T-helper 2 cell treated with Interferon-gamma antibody and Interleukin-4, amounts not matched to agents 100 ng/mL and 5 ng/mL, for 36 hours (primary cell): ENCODE data around the gene CFAP90. TPM values are rescaled to one million over a fixed set of nuclear protein-coding genes. Genes with fewer than 3 reads are reported as not detected.

ENCODE experiments used
- intact Hi-C: fragments of 100-400 bp; cut with micrococcal nuclease; formaldehyde crosslinking; loops from one replicate; pipeline ENCODE4 v1.15.1; 2023
- total RNA-seq: library from RNA; stranded (reverse); gene quantifications from 2 replicates; pipeline ENCODE4 v1.2.3, GENCODE V29; 2022

CFAP90 gene, protein sequence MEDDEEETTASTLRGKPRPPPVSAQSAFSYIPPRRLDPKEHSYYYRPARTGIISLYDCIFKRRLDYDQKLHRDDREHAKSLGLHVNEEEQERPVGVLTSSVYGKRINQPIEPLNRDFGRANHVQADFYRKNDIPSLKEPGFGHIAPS
- not detected in 2 replicates for total RNA-seq

DNA sequence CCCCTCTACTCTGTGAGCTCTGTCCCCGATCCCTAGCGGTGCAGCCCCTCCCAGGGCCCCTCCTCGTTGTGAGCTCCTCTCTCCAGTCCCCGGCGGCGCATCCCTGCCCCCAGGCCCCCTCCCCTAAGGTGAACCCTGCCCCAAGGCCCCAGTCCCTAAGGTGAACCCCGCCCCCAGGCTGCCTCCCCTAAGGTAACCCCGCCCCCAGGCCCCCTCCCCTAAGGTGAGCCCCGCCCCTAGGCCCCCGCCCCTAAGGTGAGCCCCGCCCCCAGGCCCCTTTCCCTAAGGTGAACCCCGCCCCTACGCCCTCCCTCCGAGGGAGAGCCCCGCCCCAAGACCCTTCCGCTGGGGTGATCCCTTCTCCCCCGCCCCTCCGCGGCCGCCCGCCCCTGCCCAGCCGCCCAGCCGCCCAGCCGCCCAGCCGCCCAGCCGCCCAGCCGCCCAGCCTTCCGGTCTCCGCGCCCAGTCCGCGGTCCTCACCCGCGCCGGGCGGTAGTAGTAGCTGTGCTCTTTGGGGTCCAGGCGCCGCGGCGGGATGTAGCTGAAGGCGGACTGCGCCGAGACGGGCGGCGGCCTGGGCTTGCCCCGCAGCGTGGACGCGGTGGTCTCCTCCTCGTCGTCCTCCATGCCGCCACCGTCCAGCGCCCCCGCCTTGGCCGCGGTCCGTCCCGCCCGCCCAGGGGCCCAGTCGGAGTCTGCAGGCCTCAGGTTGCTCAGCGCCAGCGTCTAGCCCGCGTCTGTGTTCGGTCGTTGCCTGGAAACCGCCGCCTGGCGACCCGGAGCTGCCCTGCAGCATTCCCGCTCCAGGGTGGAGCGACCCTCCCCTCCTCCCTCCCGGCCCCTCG, at the start of gene CFAP90:
CFAP90 (minus strand) TSS at position 739 of the 845 bp plus-strand sequence; CDS start at position 627, 112 bp downstream.
- intact Hi-C loops = loop anchor here (10.0 kb wide), 3 partner anchors 1086 to 1476 kb away; partner anchors contain the start of gene MED10

DNA sequence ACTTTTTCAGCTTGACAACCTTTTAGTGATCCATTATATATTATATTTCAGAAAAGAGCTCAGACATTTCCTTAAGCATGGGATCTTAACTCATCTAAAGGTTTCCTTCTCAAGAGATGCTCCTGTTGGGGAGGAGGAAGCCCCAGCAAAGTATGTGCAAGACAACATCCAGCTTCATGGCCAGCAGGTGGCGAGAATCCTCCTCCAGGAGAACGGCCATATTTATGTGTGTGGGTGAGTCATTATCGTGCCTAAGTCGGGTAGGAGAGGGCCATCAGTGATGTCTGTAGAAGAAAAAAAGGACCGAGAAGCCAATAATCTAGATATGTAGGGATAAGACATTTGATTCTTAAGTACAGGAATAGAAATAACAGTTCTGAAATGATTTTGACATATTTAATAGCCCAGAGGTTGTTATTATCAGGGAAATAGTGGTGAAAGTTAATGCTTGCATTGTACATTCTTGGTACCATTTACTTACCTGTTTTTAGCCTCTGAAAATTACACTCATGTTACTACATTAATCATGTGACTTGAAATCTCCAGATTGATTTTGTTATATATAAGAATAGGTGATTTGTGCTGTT, 46.2 kb upstream of the CFAP90 start:
- intact Hi-C loops = no loop called here

DNA sequence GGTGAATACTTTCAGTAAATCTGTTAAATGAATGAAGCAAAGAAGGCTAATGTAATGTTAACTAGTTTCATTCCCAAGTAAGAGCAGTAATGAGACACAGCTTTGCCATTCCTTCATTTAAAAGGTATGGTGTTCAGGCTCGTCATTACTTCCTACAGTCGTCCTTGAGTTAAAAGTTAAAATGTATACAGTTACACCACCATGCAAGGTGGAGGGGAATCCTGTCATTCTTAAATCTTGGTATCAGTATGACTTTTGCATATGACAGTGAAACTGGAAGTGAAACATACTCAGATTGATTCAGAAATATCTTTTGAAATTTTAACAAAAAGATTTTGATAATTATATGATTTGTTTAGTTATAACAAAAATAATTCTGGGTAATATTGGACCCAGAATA, 43.9 kb upstream of the CFAP90 start:
- intact Hi-C loops = loop anchor here (5.0 kb wide), 1 partner anchor 38 kb away; no protein-coding TSS in a partner anchor

DNA sequence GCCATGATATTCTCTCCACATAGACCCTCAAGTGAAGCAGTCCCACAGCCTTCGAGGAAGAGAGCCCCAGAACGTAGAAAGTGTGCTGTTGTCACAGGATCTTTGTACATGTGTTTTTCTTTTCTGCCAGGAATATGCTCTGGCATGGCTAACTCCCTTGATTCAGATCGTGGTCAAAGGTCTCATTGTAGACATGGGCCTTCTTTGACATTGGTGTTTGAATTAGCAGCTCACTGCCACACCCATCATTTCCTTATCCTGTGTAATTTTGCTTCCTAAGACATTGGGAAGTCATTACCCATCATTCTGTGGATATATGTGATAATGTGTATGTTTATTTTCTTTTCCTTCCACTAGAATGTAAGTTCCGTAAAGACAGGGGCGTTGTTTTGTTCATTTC, 43.5 kb upstream of the CFAP90 start:
- intact Hi-C loops = loop anchor here (5.0 kb wide), 1 partner anchor 37 kb away; no protein-coding TSS in a partner anchor

DNA sequence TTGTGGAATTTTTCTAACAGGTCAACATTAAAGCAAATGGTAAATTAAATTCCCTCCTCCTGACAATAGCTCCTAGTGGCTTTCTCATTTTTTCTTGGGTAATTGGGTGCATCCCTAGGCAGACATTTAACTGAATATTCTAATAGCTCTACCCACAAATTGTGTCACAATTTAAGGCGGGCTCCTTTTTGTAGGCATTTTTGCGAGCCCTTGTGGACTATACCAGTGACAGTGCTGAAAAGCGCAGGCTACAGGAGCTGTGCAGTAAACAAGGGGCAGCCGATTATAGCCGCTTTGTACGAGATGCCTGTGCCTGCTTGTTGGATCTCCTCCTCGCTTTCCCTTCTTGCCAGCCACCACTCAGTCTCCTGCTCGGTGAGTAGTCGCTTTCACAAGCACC, 38.0 kb upstream of the CFAP90 start:
- intact Hi-C loops = no loop called here

DNA sequence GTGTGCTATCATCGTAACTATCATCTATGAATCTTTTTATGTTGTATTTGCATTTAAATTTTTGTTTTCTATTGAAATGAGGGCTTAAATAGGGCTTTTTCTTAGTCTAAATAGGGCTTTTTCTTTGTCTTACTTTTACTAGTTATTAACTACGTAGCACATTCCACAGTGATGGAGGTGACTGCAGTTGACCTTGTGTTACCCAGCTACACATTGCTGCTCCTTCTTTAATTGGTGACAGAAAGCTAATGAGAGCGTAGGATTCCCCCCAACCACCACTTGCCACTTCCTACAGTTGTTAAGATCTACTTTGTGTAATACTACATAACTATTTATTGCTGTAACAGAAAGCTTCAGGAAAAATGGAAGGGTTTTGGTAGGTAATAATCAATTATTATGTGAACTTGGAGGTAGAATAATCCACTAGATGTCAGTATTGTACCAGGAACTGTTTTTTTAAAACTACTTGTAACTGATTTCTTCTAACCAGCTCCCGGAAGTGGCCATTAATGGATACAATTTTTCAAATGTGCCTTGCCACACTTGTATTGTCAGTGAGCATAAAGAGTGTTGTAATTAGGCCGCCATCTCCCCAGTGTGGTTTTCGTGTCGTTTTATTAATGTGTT, 36.0 kb upstream of the CFAP90 start:
- intact Hi-C loops = no loop called here

DNA sequence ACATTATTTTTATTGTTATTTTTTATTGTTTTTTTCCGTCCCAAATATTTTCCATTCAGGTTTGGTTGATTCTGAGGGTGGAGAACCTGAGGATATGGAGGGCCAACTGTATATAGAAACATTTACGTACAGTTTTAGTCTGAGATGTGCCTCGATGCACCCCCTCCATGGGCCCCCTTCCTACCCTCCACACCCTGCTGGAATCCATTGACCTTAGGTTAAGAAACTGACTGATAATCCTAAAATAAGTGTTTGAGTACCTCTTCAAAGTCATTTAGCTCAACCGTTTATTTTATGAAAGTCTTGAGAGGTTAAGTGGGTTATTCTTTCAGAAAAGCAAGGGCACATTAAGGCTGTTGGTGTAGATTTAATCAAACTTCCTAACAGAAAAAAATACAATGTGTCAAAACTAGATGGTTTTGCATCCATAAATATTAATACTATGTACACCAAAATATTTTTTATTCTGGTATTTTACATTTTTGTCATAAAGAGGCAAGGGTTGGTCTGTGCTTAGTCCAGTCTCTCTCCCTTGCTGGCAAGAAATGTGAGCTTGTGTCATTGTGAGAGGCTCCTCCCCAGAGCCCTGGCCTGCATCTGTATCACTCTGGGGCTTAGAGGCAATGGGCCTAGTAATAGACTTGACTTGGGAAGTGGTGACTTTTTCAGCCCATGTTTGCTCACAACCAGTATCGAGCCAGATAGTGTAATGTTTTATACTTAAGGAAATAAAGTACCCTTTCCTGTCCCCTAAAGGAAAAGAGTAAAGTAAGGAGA, 33.7 kb upstream of the CFAP90 start:
- intact Hi-C loops = no loop called here

DNA sequence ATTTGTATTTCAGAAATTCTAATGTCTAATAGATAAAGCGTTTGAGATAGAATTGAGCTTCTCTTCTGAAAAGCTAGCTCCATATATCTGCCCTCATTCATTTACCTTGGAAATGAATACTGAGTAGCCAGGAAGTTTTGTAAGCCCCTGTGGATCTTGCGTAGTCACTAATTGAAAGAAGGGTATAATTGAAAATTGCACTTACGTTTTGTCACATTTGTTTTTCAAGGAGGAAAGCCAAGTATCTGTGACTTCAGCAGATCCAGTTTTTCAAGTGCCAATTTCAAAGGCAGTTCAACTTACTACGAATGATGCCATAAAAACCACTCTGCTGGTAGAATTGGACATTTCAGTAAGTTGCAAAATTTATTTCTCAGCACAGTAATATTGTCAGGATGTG, 32.0 kb upstream of the CFAP90 start:
- intact Hi-C loops = no loop called here

DNA sequence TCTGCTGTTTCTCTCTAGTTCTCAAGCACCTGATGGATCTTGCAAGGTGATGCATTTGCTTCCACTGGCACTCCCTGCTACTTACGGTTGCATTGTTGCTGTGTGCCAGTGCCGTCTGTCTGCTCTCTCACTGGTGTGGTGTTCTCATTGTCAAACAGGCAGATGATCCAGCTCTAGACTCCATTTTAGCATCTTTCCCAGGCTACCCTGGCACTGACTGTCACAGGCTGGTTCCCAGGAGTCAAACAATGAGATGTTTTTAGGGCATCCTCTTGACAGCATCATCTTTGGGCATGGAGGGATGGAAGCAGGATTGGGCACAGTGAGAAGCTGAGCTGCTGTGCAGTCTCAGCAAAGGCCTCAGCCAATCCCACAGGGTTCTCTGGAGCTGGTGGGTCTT, 30.9 kb upstream of the CFAP90 start:
- intact Hi-C loops = no loop called here

DNA sequence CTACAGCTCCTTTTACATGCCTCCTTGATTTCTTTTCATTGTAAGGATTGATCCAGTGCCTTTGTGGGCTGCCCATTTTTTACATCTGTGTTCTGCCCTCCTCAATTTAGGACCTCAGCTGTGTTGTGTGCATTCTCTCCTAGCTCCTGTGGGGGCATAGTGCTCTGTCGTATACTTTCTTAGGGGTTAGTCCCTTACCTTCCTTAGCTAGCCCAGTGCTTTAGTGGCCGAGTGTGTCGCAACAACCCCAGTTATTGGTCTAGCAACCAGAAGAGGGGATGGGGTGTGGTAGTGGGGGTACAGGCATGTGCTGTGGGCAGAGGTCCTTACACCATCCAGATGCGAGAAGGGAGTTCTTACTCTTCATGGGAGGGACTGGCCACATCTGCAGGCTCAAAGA, 30.2 kb upstream of the CFAP90 start:
- intact Hi-C loops = no loop called here

DNA sequence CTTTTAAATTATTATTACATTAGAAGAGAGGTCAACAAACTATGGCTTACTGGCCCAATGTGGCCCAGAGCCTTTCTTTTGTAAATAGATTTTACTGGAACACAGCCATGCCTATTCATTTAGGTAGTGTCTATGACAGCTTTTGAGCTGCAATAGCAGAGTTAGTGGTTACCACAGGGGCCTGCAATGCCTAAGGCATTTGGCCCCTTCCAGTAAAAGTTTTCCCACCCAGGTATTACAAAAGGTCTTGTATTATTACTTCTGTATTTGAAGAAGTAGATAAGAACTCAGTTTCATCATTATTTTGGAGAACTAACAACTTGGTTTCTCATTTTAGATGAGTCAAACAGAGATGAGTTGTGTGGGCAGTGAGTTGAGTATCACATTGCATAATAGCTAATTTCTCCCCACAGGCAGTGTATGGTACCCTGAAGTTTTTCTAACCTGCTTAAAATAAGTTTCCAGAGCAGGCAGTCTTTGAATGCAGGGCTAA, 27.5 kb upstream of the CFAP90 start:
- intact Hi-C loops = no loop called here

DNA sequence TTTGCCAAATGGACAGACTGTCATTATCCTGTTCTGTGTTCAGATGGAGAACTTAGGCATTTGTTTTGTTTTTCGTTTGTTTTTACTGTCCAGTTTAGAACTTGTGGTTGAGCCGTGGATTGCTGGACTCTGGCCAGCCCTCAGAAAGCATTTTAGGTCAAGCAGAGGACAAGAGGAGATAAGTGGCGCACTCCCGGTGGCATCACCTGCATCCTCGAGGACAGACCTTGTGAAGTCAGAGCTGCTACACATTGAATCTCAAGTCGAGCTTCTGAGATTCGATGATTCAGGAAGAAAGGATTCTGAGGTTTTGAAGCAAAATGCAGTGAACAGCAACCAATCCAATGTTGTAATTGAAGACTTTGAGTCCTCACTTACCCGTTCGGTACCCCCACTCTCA, 26.9 kb upstream of the CFAP90 start:
- intact Hi-C loops = no loop called here

DNA sequence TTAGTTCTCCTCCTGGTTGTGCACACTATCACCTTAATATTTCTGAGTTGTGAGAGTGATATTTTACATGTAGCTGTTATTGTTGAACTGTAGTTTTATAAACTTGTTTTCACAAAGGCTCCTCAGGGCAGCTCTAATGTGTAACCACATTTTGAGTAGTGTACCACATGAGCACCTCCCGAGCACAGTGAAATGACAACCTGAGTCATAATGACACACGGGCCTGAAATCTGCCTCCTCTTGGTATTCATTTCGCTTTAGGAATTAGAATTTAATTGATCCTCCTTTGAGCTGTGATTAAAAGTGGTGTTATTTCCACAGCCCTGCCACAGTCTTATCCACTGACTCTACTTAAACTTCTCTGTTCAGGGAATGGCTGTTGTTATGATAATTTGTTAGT, 25.9 kb upstream of the CFAP90 start:
- intact Hi-C loops = no loop called here

DNA sequence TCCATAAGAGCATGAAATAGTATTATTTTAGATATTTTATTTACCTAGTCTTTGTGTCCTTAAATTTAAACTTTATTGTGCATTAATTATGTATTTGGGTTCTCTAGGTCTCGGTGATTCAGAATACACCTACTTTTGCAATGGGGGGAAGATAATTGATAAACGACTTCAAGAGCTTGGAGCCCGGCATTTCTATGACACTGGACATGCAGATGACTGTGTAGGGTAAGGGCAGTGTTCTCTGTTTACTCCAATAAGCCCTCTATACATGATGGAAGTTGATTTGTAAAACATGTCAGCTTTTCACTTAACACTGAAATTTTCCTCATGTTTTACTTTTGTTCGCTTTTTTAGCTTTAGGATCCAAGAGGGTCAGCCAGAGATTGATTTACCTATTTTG, 24.2 kb upstream of the CFAP90 start:
- intact Hi-C loops = no loop called here

DNA sequence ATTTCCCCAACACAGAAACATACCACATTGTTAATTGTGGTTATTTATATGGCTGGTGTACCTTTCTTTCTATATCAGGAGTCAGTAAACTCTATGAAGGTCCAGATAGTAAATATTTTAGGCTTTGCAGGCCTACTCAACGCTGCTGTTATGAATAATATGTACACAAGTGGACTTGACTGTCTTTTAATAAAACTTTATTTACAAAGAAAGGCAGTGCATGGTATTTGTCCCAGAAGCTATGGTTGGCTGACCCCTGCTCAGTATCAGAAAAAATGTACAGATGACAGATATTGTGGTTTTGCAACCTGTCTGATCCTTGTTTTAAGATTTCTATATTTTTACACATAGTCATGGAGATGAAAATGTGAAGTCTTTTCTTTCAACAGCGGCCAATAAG, 23.7 kb upstream of the CFAP90 start:
- intact Hi-C loops = no loop called here

DNA sequence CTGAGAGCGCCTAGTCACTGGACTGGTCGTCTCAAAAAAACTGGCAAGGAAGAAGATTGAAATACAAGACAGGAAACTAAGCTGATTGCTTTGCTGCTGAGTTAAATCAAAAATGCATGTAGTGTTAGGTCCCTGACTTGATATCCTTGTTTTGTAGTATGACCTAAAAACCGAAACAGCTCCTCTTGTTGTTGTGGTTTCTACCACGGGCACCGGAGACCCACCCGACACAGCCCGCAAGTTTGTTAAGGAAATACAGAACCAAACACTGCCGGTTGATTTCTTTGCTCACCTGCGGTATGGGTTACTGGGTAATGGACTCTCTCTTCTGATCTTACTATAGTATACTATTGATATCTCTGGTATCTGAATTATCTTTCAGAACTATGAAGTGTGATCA, 22.3 kb upstream of the CFAP90 start:
- intact Hi-C loops = no loop called here

DNA sequence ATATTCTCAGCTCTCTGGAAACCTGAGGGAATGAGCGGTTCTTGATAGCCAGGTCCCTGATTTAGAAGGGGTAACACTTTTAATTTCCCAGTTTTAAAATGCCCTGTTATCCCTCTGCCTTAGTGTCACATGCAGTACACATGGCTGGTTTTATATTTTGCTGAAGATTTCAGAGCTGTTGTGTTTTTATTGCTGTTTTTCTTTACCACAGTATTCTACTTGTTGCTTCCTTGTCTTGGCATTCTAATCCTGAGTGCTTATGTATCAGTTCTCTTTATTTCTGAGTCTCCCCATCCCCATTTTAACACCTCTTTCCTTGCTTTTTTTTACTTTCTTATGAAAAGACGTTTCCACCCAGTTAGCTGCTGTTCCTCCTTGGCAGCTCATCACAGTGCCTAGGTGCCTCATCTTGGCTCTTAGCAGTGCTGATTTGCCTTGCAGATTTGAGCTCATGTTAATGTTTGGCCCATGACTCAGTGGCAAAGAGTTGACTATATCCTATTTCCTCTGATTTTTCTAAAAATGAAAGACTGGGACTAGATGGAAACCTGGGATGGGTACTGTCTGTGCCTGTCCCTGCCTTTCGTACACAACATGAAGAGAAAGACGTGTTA, 21.7 kb upstream of the CFAP90 start:
- intact Hi-C loops = no loop called here

DNA sequence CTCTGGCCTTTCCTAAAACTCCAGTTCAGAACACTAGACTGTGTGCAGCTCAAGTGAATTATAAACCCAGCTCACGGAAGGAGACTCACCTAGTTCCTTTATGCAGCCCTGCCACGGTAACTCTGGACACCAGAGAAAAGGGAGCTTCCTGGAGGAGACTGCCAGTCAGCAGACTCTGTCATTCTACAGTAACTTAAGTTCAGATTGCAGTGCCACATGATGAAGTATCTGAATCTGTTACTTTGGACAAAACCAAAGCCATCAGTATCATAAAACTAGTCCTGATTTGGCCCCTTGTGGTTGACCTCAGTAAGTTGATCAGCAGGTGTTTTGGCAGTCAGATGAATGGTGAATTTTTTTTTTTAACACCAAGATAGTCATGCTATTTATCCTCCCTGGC, 20.7 kb upstream of the CFAP90 start:
- intact Hi-C loops = no loop called here

DNA sequence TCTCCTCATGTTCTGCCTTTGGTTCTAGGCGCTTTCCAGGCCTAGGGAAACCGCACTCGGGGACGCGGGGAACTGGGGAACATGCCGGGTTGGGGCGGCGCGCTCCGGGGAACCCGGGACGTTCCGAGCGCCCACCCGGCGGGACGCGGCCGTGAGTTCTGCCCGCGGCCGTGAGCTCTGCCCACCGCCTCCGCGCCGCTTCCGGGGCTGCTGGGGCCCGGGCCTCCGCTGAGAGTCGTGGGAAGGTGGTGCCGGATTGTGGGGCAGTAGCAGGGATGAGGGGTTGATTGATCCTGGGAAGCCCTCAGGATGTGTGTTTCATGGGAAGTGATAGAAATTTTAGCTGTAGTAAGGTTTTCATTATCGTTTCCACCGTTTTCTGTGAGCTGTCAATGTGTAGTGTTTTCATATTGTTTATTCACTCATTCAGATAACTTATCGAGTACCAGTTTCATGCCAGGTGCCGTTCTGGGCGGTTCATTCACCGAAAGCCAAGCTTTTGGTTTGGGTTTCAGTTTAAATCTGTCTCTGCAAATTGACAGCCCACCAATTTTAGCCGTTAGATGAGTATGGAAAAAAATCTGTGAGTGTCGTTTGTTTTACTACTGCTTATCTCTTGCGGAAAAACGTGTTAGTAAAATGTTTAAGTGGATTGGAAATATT, 18.7 kb upstream of the CFAP90 start:
- intact Hi-C loops = loop anchor here (1.0 to 5.0 kb wide), 3 partner anchors 11 to 1257 kb away; partner anchors contain the start of gene TENT4A
